WI38 (cell line): ENCODE measurements around the gene PGA3.
"Not testable (repeated sequence)": the region's sequence is repeated elsewhere in the genome, so short reads cannot be mapped to it uniquely, and the experiment has no call there.

Source experiments
- H3K4me3 ChIP-seq: 2 replicates; pipeline ENCODE4 v1.5.1; 2011; ENCODE audit warnings: low read depth, mild to moderate bottlenecking, control low read depth, low read length
- TF ChIP-seq, protein P1 (sequence below): IDR thresholded peaks from 2 replicates; pipeline ENCODE4 v1.5.1; 2012; ENCODE audit warnings: low read depth, mild to moderate bottlenecking, control low read depth, low read length

Gene PGA3

DNA sequence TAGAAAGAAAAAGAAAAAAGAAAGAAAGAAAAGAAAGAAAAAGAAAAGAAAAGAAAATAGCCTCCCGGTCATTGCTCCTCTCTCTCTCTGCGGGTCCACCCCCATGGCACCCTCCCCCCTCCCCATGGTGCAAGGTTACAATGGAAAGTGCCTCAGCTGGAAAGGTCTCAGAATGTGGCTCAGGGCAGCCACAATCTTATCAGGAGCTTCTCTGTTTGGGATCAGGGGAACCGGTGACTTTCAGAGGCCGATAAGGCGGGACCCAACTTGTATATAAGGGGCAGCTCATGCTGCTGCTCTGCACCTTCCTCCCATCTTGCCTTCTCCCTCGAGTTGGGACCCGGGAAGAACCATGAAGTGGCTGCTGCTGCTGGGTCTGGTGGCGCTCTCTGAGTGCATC lies 37.6 kb downstream of the PGA3 start, which contains the start of gene PGA5:
Gene PGA5 (plus strand): TSS at position 301 of the 400 bp plus-strand sequence. CDS start 52 bp downstream, at position 353.
- H3K4me3 ChIP-seq = not testable (repeated sequence)

DNA sequence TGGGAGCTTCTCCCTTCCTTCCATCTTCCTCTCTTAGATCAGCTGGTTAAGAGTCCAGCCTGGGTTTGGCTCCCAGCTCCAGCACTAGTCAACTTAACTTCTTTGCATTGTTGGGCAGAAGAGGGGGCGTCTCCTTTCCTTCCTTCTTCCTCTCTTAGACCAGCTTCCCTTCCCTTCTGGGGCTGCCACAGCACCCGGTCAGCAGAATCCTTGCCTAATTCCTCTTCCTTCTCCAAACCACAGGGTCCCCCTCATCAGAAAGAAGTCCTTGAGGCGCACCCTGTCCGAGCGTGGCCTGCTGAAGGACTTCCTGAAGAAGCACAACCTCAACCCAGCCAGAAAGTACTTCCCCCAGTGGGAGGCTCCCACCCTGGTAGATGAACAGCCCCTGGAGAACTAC lies 38.2 kb downstream of the PGA3 start:
- H3K4me3 ChIP-seq = not testable (repeated sequence)

DNA sequence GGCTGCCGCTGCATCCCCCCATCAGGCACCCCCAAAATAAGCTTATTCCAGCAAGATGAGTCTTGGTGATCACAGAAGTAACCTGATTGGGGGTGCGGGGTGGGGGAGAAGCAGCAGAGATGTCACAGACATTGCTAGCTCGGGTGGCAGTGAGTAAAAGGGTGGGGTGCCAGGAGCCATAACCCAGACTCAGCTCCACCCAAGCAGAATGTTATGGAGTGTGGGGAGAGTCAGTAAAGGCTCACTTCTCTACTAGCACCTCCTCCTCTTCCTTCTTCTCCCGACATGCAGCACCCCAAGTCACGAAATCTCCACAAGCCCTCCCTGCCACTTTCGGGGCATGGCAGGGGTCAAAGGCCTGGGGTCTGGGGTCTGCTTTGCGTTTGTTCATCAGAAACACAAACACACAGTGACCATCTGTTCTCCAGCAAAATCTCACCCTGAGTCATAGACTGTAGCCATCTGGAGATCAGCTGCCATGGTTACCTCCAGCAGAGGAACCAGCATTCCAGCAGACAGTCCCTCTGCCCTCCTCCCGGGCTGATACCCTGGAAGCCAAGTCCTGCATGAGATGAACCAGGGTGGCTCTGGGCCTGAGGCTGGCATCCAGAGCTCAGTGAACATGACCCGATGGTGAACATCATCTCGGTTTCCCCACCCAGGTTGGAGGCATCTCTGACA lies 42.1 kb downstream of the PGA3 start:
- H3K4me3 ChIP-seq = not testable (repeated sequence)

DNA sequence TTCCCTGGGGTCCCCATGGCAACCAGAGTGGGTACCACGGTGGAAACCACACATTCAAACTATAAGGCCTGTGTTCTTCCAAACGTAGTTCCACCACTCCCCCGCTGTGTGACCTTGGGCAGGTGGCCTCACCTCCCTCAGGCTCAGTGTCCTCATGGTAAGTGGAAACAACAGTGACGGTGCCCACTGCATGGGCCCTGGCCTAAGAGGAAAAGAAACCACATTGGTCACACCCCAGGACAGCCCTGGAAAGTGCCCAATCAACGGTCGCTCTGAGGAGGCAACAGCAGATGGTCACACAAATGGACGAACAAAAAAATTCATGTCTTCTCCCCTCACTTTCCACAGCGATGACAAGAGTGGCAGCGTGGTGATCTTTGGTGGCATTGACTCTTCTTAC lies 44.8 kb downstream of the PGA3 start:
- not testable (repeated sequence) for H3K4me3 ChIP-seq

DNA sequence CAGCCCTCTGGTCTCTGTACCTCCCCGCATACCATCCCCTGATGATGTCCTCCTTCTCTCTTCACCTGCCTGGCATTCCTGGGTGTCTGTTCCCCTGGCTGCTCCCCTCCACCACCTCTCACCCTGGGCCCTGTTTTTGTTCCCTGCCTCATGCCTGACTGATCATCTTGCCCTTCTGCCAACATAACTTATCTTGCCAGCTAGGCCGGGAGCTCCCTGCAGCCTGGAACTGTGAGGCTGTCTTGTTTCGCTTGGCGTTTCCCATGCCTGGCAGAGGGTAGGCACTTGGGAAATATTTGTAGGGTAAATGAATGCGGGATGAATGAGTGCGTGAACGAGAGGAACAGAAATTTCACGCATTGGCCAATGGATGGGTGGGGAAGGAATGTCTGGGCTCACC lies 45.9 kb downstream of the PGA3 start:
- not testable (repeated sequence) for H3K4me3 ChIP-seq

DNA sequence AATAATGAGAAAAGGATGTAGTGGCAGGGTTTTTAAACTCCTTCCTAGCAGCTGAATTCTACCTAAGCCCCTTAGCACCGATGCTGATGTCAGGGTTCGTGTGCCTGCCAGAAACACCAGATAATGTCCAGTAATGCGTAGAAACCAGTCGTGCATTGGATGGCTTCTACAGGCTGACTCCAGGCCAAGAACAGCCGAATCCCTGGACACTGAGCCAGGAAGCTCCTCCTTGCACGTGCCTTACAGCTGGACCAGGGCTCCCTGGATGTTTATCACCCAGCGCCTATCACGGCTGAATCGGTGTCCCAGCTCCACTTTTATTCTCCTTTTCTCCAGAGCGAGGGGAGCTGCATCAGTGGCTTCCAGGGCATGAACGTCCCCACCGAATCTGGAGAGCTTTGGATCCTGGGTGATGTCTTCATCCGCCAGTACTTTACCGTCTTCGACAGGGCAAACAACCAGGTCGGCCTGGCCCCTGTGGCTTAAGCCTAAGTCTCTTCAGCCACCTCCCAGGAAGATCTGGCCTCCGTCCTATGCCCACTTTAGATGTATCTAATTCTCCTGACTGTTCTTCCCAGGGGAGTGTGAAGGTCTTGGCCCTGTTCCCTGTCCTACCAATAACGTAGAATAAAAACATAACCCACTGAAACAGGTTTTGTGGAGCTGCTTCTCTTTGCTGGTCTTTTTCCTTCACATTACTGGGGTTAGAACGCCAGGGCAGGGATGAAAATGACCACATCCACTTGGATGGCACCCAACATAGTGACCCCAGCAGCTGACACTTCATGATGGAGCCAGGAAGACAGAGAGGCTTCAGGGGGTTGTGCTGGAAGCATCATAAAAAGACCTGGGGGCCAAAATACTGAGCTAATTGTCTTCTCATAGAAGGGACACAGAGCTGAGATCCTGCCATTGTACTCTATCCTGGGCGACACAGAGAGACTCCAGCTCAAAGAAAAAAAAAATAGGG lies 47.8 kb downstream of the PGA3 start:
- not testable (repeated sequence) for H3K4me3 ChIP-seq

DNA sequence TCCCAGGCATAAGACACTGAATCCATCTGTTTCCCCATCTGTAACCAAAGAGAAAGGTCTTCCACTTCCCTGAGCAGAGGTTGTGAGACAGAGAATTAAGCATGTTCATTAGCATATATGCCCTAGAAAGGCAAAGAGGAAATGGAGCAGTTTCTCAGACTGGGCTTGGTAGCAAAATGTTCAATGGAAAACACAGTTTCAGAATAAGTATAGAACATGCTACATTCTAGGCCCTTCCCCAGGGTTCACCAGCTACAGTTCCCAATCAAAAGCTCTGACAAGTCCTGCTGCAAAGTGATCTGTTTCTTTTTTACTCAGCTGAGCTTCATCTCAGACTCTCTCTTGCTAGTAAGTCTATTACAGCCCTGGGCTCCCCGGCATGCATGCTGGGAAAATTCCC lies 49.0 kb downstream of the PGA3 start:
- H3K4me3 ChIP-seq = not testable (repeated sequence)

DNA sequence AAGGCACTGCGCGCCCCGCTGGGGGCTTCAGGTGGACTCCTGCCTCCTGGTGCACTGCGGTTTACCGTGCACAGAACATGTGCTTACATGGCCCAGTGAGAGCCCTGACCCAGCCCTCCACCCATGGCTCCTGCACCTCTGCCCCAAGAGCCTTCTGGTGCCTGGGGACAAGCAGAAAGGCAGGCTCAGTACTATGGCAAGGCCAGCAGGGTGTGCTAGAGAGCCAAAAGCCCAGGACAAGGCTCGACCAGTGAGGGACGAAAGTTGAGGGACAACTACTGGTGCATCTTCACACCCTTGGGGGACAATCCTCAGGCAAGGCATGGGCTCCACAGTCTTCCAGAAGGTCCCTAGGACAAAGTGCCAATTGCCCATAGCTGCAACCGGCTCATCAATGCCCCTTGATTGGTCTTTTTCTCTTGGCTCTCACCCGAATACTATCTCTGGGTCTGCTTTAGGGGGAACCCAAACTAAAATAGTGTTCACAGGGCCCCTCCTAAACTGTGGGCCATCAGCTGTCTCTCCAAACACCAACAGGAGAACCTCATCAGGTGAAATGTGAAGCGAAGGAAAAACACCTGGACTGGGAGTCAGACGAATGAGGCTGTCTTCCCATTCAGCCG lies 51.2 kb downstream of the PGA3 start:
- TF ChIP-seq, protein P1, sequence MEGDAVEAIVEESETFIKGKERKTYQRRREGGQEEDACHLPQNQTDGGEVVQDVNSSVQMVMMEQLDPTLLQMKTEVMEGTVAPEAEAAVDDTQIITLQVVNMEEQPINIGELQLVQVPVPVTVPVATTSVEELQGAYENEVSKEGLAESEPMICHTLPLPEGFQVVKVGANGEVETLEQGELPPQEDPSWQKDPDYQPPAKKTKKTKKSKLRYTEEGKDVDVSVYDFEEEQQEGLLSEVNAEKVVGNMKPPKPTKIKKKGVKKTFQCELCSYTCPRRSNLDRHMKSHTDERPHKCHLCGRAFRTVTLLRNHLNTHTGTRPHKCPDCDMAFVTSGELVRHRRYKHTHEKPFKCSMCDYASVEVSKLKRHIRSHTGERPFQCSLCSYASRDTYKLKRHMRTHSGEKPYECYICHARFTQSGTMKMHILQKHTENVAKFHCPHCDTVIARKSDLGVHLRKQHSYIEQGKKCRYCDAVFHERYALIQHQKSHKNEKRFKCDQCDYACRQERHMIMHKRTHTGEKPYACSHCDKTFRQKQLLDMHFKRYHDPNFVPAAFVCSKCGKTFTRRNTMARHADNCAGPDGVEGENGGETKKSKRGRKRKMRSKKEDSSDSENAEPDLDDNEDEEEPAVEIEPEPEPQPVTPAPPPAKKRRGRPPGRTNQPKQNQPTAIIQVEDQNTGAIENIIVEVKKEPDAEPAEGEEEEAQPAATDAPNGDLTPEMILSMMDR = peak; percentile 82
- H3K4me3 ChIP-seq = no peak overlapping the region

DNA sequence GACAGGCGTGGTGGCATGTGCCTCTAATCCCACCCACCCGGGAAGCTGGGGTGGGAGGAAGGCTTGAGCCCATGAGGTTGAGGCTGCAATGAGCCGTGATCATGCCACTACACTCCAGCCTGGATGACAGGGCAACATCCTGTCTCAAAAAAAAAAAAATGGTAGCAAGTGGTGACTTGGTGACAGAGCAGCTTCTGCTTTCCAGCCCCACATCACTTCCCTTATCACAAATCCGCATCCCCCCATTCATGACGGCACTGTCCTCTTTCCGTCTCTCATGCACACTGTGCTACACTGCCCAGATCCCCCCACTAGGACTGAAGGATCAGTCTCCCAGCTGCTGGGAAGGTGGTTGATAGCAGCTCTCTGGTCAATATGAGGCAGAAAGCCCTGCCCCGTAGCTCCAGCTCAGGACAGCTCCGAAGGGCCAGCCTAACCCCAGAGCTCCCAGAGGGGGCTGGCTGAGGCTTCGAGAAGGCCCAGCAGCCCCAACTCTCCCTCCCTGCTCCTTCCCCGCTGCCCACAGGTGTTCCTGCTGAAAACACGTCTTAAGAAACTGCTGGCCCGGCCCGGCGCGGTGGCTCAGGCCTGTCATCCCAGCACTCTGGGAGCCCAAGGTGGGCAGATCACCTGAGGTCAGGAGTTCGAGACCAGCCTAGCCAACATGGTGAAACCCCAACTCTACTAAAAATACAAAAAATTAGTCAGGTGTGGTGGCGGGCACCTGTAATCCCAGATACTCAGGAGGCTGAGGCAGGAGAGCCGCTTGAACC lies 53.6 kb downstream of the PGA3 start:
- no peak overlapping the region for H3K4me3 ChIP-seq
- TF ChIP-seq, protein P1 = no peak

DNA sequence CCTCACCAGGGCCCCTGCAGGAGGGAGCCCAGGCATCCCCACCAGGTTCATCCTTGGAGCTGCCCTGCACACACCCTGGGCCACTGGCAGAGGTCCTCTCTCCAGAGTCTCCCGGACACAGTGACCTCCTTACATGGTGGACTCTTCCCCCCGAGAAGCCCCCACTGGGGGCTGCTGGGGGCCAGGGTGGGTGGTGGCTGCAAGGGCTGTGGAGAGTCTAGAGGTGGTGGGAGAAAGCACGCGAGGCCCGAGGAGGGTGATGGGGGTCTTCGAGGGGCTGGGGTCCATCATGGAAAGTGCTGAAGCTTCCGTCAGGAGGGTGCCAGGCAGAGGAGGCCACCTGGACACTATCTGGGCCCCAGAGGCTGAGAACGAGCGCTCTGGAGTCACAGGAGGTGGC lies 55.2 kb downstream of the PGA3 start:
- H3K4me3 ChIP-seq = no peak overlapping the region
- TF ChIP-seq, protein P1 = no peak
